Panc1 (cell line): ENCODE measurements around the gene BUD31.

ENCODE experiments used
- CTCF ChIP-seq: fragments of 450-650 bp; IDR thresholded peaks from 2 replicates; pipeline ENCODE4 v1.5.1; 2017; ENCODE audit warnings: mild to moderate bottlenecking
- POLR2AphosphoS5 ChIP-seq: IDR thresholded peaks from 2 replicates; pipeline ENCODE4 v1.6.1; 2012; ENCODE audit warnings: mild to moderate bottlenecking, low read depth, low read length, moderate library complexity
- TCF7L2 ChIP-seq: IDR thresholded peaks from 2 replicates; pipeline ENCODE4 v1.6.1; 2011; ENCODE audit warnings: mild to moderate bottlenecking, low read depth, low read length, inconsistent platforms

GRCh38 chr7:99455874-99456273 lies 47.1 kb downstream of the BUD31 start:
- TF ChIP-seq TCF7L2 (no peak), CTCF (no peak), POLR2AphosphoS5 (no peak)
